ENCODE results near the gene SP8.

The SP8 gene

GRCh38 chr7:20776214-20776911 is 10.3 kb downstream of the SP8 start:
- no peak for DNase-seq (ENCODE audit: extremely low read depth in 1 of 2, low read depth in 1 of 2)

- DNase-seq (ENCODE audit: extremely low read depth in 1 of 2, low read depth in 1 of 2): no peak
Measured at GRCh38 chr7:20754001-20754400, 32.7 kb downstream of the SP8 start.

- DNase-seq (ENCODE audit: extremely low read depth in 1 of 2, low read depth in 1 of 2): no peak
Measured at GRCh38 chr7:20749906-20750305, 36.8 kb downstream of the SP8 start.

- no peak for DNase-seq (ENCODE audit: extremely low read depth in 1 of 2, low read depth in 1 of 2)
Measured at GRCh38 chr7:20748853-20749252, 37.8 kb downstream of the SP8 start.

- no peak for DNase-seq (ENCODE audit: extremely low read depth in 1 of 2, low read depth in 1 of 2)
Measured at GRCh38 chr7:20747001-20747400, 39.7 kb downstream of the SP8 start.

GRCh38 chr7:20745702-20746101 is 41.0 kb downstream of the SP8 start:
- DNase-seq (ENCODE audit: extremely low read depth in 1 of 2, low read depth in 1 of 2): no peak

GRCh38 chr7:20744954-20745446 is 41.7 kb downstream of the SP8 start:
- DNase-seq (ENCODE audit: extremely low read depth in 1 of 2, low read depth in 1 of 2): no peak

- DNase-seq (ENCODE audit: extremely low read depth in 1 of 2, low read depth in 1 of 2): no peak
Measured at GRCh38 chr7:20742913-20743312, 43.8 kb downstream of the SP8 start.

GRCh38 chr7:20741801-20742200 is 44.9 kb downstream of the SP8 start:
- DNase-seq (ENCODE audit: extremely low read depth in 1 of 2, low read depth in 1 of 2): no peak

GRCh38 chr7:20738518-20739481 is 47.9 kb downstream of the SP8 start:
- DNase-seq (ENCODE audit: extremely low read depth in 1 of 2, low read depth in 1 of 2): no peak

- no peak for DNase-seq (ENCODE audit: extremely low read depth in 1 of 2, low read depth in 1 of 2)
Measured at GRCh38 chr7:20737840-20738448, 48.7 kb downstream of the SP8 start.

GRCh38 chr7:20735346-20736065 is 51.2 kb downstream of the SP8 start:
- no peak for DNase-seq (ENCODE audit: extremely low read depth in 1 of 2, low read depth in 1 of 2)

All from stimulated activated CD8-positive, alpha-beta memory T cell treated with anti-CD3 and anti-CD28 coated beads, Interleukin-7, amount 100 ng/mL, for 48 hours (primary cell).